A549 (cell line): ENCODE measurements around the gene CD180.

Source experiments
- HMGXB4 ChIP-seq: fragments of 250-450 bp; sonication (Bioruptor Pico); IDR thresholded peaks from 2 replicates; pipeline ENCODE4 v1.5.0; 2021; ENCODE audit warnings: mild to moderate bottlenecking, moderate library complexity, borderline replicate concordance
- HOXB13 ChIP-seq: fragments of 250-450 bp; sonication (Bioruptor Pico); IDR thresholded peaks from 2 replicates; pipeline ENCODE4 v1.5.0; 2020; ENCODE audit warnings: low read depth, mild to moderate bottlenecking, moderate library complexity
- MAZ ChIP-seq: fragments of 150-350 bp; IDR thresholded peaks from 2 replicates; pipeline ENCODE4 v1.6.1; 2014; ENCODE audit warnings: antibody characterized with exemption, low read depth, low read length, borderline replicate concordance
- MYC ChIP-seq: IDR thresholded peaks from 2 replicates; pipeline ENCODE4 v1.6.1; 2012; ENCODE audit warnings: mild to moderate bottlenecking, inconsistent platforms, low read length, improper control_type of control experiment, borderline replicate concordance
- NFE2L2 ChIP-seq: fragments of 150-350 bp; conservative IDR thresholded peaks from 2 replicates; pipeline ENCODE4 v1.6.1; 2014; ENCODE audit warnings: low read length
- POLR2A ChIP-seq: IDR thresholded peaks from 2 replicates; pipeline ENCODE4 v1.6.1; 2012; ENCODE audit warnings: mild to moderate bottlenecking, low read length
- RAD21 ChIP-seq, 2 experiments: fragments of >200 bp in 1 of 2; sonication (Bioruptor Twin) in 1 of 2; formaldehyde crosslinking in 1 of 2; IDR thresholded peaks in 1 of 2; conservative IDR thresholded peaks in 1 of 2; 2 replicates in 1 of 2; 3 replicates in 1 of 2; pipeline ENCODE4 v1.6.1; 2012 to 2018; ENCODE audit warnings: inconsistent platforms in 1 of 2
- REST ChIP-seq: fragments of 200-600 bp; sonication (generic); IDR thresholded peaks from 2 replicates; pipeline ENCODE4 v1.6.1; 2016; ENCODE audit warnings: antibody characterized with exemption, mild to moderate bottlenecking, moderate library complexity
- USF2 ChIP-seq: fragments of 450-650 bp; IDR thresholded peaks from 2 replicates; pipeline ENCODE4 v1.6.1; 2014; ENCODE audit warnings: antibody characterized with exemption
- TF ChIP-seq, protein P1 (sequence below): fragments of >200 bp; sonication (Bioruptor Twin); formaldehyde crosslinking; IDR thresholded peaks from 3 replicates; pipeline ENCODE4 v1.5.1; 2016

- TF ChIP-seq NFE2L2 (no peak), RAD21 (conservative IDR thresholded peaks at IDR 0.05 in 1 of 2, IDR thresholded peaks at IDR 0.05 in 1 of 2) (no peak), POLR2A (no peak), USF2 (no peak), HMGXB4 (CRISPR knock-in tag) (no peak), MAZ (no peak), MYC (no peak), REST (no peak), HOXB13 (CRISPR knock-in tag) (no peak)
- TF ChIP-seq, protein P1, sequence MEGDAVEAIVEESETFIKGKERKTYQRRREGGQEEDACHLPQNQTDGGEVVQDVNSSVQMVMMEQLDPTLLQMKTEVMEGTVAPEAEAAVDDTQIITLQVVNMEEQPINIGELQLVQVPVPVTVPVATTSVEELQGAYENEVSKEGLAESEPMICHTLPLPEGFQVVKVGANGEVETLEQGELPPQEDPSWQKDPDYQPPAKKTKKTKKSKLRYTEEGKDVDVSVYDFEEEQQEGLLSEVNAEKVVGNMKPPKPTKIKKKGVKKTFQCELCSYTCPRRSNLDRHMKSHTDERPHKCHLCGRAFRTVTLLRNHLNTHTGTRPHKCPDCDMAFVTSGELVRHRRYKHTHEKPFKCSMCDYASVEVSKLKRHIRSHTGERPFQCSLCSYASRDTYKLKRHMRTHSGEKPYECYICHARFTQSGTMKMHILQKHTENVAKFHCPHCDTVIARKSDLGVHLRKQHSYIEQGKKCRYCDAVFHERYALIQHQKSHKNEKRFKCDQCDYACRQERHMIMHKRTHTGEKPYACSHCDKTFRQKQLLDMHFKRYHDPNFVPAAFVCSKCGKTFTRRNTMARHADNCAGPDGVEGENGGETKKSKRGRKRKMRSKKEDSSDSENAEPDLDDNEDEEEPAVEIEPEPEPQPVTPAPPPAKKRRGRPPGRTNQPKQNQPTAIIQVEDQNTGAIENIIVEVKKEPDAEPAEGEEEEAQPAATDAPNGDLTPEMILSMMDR = no peak
Measured at GRCh38 chr5:67234671-67235176, 38.1 kb upstream of the CD180 start.
